Left ventricle myocardium inferior (tissue), 1 donor: ENCODE results near the gene CLTCL1. TPM values are rescaled to one million over a fixed set of nuclear protein-coding genes. Genes with fewer than 3 reads are reported as not detected.
"Not testable (repeated sequence)": the region's sequence is repeated elsewhere in the genome, so short reads cannot be mapped to it uniquely, and the experiment has no call there.

ENCODE experiments used
- DNase-seq: peaks from one replicate; pipeline ENCODE4 v3.0.0-alpha.2; 2020
- H3K27ac ChIP-seq: fragments of 200-600 bp; replicated peaks from 2 replicates; pipeline ENCODE4 v1.8.0; 2021
- H3K27me3 ChIP-seq: fragments of 200-600 bp; 2 replicates; pipeline ENCODE4 v1.8.0; 2021; ENCODE audit warnings: low read depth
- H3K36me3 ChIP-seq: fragments of 200-600 bp; 2 replicates; pipeline ENCODE4 v1.8.0; 2021
- H3K4me1 ChIP-seq: fragments of 200-600 bp; 2 replicates; pipeline ENCODE4 v1.8.0; 2021
- H3K4me3 ChIP-seq: fragments of 200-600 bp; 2 replicates; pipeline ENCODE4 v1.8.0; 2021; ENCODE audit warnings: mild to moderate bottlenecking, moderate library complexity
- H3K9me3 ChIP-seq: fragments of 200-600 bp; replicated peaks from 2 replicates; pipeline ENCODE4 v1.8.0; 2021
- CTCF ChIP-seq: fragments of 200-600 bp; IDR thresholded peaks from 2 replicates; pipeline ENCODE4 v1.8.0; 2021; ENCODE audit warnings: antibody characterized with exemption, mild to moderate bottlenecking, borderline replicate concordance
- intact Hi-C: fragments of 100-400 bp; cut with micrococcal nuclease; formaldehyde crosslinking; loops from one replicate; pipeline ENCODE4 v1.11.0; 2022
- total RNA-seq: library from RNA; stranded (reverse); fragmentation: NEBNext Ultra II Directional; extraction: Animal tissue kit (Norgen Biotek cat#: 25700); gene quantifications from one replicate; pipeline ENCODE4 v1.2.1, GENCODE V29; 2021
- donor health status: DM: no; HTN: yes; CAD: no; lungs with severe emphysema.

CLTCL1 gene
- total RNA-seq, 1 donor from 2014 or later = 9.4 TPM

GRCh38 chr22:19169002-19169946 lies 122.2 kb downstream of the CLTCL1 start:
- no peak for TF ChIP-seq CTCF
- peaks cover 56% of the 10 kb centered on the region for H3K27me3 ChIP-seq
- intact Hi-C loops = no loop called here
- no peaks in the 10 kb centered on the region for H3K36me3 ChIP-seq
- peaks cover 3% of the 10 kb centered on the region for H3K9me3 ChIP-seq
- no peak overlapping the region for H3K27ac ChIP-seq
- DNase-seq = no peak
- peak overlapping the region; percentile 54 for H3K4me3 ChIP-seq
- H3K4me1 ChIP-seq = peaks cover 53% of the 10 kb centered on the region

GRCh38 chr22:19168088-19168890 lies 123.2 kb downstream of the CLTCL1 start:
- intact Hi-C loops = no loop called here
- Histone ChIP-seq H3K4me1 (peaks cover 43% of the 10 kb centered on the region), H3K27ac (no peak overlapping the region), H3K27me3 (peaks cover 66% of the 10 kb centered on the region), H3K9me3 (peaks cover 8% of the 10 kb centered on the region), H3K36me3 (no peaks in the 10 kb centered on the region), H3K4me3 (no peak overlapping the region)
- no peak for TF ChIP-seq CTCF
- DNase-seq = no peak

- H3K36me3 ChIP-seq = no peaks in the 10 kb centered on the region
- H3K27ac ChIP-seq = no peak overlapping the region
- intact Hi-C loops = no loop called here
- H3K27me3 ChIP-seq = peaks cover 75% of the 10 kb centered on the region
- no peak for DNase-seq
- no peak overlapping the region for H3K4me3 ChIP-seq
- H3K4me1 ChIP-seq = peaks cover 33% of the 10 kb centered on the region
- no peak for TF ChIP-seq CTCF
- peaks cover 8% of the 10 kb centered on the region for H3K9me3 ChIP-seq
These were observed 124.2 kb downstream of the CLTCL1 start for GRCh38 chr22:19167106-19167869.

GRCh38 chr22:19166421-19166820 lies 125.1 kb downstream of the CLTCL1 start:
- intact Hi-C loops = no loop called here
- no peak for TF ChIP-seq CTCF
- Histone ChIP-seq H3K9me3 (peaks cover 8% of the 10 kb centered on the region), H3K27ac (no peak overlapping the region), H3K27me3 (peaks cover 80% of the 10 kb centered on the region), H3K36me3 (no peaks in the 10 kb centered on the region), H3K4me1 (peaks cover 24% of the 10 kb centered on the region), H3K4me3 (no peak overlapping the region)
- no peak for DNase-seq

GRCh38 chr22:19164425-19164824 lies 127.1 kb downstream of the CLTCL1 start:
- H3K4me1 ChIP-seq = peaks cover 4% of the 10 kb centered on the region
- H3K36me3 ChIP-seq = no peaks in the 10 kb centered on the region
- H3K27ac ChIP-seq = no peak overlapping the region
- H3K9me3 ChIP-seq = peaks cover 8% of the 10 kb centered on the region
- H3K27me3 ChIP-seq = peaks cover 78% of the 10 kb centered on the region
- intact Hi-C loops = no loop called here
- no peak overlapping the region for H3K4me3 ChIP-seq
- no peak for TF ChIP-seq CTCF
- DNase-seq = no peak

GRCh38 chr22:19158649-19159048 lies 132.9 kb downstream of the CLTCL1 start:
- not testable (repeated sequence) for DNase-seq, H3K36me3 ChIP-seq
- H3K27me3 ChIP-seq = peaks cover 46% of the 10 kb centered on the region

GRCh38 chr22:19156109-19156508 lies 135.4 kb downstream of the CLTCL1 start:
- H3K9me3 ChIP-seq, H3K36me3 ChIP-seq, intact Hi-C loops, DNase-seq, H3K27ac ChIP-seq, H3K4me3 ChIP-seq, H3K4me1 ChIP-seq: not testable (repeated sequence)
- H3K27me3 ChIP-seq = peaks cover 51% of the 10 kb centered on the region

More at GRCh38 chr22:19158649-19159048, 132.9 kb downstream of the CLTCL1 start:
- H3K9me3 ChIP-seq, intact Hi-C loops, H3K4me1 ChIP-seq, H3K27ac ChIP-seq, H3K4me3 ChIP-seq: not testable (repeated sequence)
